SK-N-SH (cell line): Measurements from ENCODE around the gene SCN11A.

Experiments
- CTCF ChIP-seq: fragments of 200-600 bp; sonication (generic); IDR thresholded peaks from 2 replicates; pipeline ENCODE4 v1.6.1; 2017; ENCODE audit warnings: antibody characterized with exemption, mild to moderate bottlenecking, moderate library complexity
- FOXJ3 ChIP-seq: sonication (generic); formaldehyde crosslinking; IDR thresholded peaks from 2 replicates; pipeline ENCODE4 v1.5.1; 2020; ENCODE audit warnings: mild to moderate bottlenecking, missing genetic modification reagents
- REST ChIP-seq: IDR thresholded peaks from 2 replicates; pipeline ENCODE4 v1.6.1; 2012; ENCODE audit warnings: mild to moderate bottlenecking, low read depth, low read length, moderate library complexity
- SMC3 ChIP-seq: IDR thresholded peaks from 2 replicates; pipeline ENCODE4 v1.6.1; 2012; ENCODE audit warnings: low read depth, low read length, improper control_type of control experiment
- USF2 ChIP-seq: fragments of 150-350 bp; IDR thresholded peaks from 2 replicates; pipeline ENCODE4 v1.6.1; 2017; ENCODE audit warnings: antibody characterized with exemption, low read length, low read depth, borderline replicate concordance

GRCh38 chr3:39050029-39050428 is 1.7 kb downstream of the SCN11A start:
- TF ChIP-seq SMC3 (no peak), CTCF (no peak), FOXJ3 (CRISPR knock-in tag) (no peak), USF2 (no peak), REST (no peak)
